Measurements from ENCODE around the gene SLCO3A1.

The SLCO3A1 gene

DNA sequence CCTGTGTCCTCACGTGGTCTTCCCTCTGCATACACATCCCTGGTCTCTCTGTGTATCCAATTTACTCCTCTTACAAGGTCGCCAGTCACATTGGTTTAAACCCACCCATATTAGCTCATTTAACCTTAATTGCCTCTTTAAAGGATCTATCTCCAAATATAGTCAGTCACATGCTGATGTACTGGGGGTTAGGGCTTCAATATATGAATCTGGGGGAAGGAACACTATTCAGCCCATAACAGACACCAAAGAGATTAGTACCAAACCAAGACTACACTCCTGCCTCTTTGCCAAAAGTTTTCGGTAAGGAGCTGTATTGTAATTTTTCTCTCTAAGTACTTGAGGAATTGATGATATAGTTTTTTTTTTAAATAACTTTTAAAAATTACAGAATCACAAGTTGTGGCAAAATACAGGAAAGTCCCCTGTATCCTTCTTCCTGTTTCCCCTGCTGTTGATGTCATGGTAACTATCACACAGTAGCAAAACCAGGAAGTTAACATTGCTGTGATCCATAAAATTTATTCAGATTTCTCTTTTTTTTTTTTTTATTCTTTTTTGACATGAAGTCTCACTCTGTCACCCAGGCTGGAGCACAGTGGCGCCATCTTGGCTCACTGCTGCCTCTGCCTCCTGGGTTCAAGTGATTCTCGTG lies 67.8 kb downstream of the SLCO3A1 start:
- no peak overlapping the region for H2AFZ ChIP-seq
- TF ChIP-seq, protein P1, sequence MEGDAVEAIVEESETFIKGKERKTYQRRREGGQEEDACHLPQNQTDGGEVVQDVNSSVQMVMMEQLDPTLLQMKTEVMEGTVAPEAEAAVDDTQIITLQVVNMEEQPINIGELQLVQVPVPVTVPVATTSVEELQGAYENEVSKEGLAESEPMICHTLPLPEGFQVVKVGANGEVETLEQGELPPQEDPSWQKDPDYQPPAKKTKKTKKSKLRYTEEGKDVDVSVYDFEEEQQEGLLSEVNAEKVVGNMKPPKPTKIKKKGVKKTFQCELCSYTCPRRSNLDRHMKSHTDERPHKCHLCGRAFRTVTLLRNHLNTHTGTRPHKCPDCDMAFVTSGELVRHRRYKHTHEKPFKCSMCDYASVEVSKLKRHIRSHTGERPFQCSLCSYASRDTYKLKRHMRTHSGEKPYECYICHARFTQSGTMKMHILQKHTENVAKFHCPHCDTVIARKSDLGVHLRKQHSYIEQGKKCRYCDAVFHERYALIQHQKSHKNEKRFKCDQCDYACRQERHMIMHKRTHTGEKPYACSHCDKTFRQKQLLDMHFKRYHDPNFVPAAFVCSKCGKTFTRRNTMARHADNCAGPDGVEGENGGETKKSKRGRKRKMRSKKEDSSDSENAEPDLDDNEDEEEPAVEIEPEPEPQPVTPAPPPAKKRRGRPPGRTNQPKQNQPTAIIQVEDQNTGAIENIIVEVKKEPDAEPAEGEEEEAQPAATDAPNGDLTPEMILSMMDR (IDR thresholded peaks at IDR 0.05): no peak
- H3K4me1 ChIP-seq: peaks cover 43% of the 10 kb centered on the region
- no peaks in the 10 kb centered on the region for H3K9me3 ChIP-seq (ENCODE audit: control insufficient read depth, low read length)
- H3K9ac ChIP-seq: no peak overlapping the region
- peak overlapping the region; percentile 3 for H3K4me3 ChIP-seq (ENCODE audit: low read depth, low read length)
- H3K27ac ChIP-seq: peak overlapping the region; percentile 81
- no peak overlapping the region for H3K4me2 ChIP-seq (ENCODE audit: low read length)
- no peaks in the 10 kb centered on the region for H3K27me3 ChIP-seq (ENCODE audit: control insufficient read depth, insufficient read depth, low read length)
- no peaks in the 10 kb centered on the region for H3K36me3 ChIP-seq (ENCODE audit: control insufficient read depth, insufficient read depth, low read length)
- peaks cover 11% of the 10 kb centered on the region for H3K79me2 ChIP-seq

DNA sequence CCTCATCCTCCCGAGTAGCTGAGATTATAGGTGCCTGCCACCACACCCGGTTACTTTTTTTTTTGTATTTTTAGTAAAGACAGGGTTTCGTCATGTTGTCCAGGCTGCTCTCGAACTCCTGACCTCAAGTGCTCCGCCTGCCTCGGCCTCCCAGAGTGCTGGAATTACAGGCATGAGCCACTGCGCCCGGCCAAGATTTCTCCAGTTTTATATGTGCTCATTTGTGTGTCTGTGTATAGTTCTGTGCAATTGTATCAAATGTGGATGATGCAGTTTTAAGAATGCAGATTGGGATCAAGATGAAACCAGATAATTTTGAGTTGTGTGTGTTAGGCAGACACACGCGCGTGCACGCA lies 68.3 kb downstream of the SLCO3A1 start:
- Histone ChIP-seq H3K4me2 (ENCODE audit: low read length) (no peak overlapping the region), H3K27me3 (ENCODE audit: control insufficient read depth, insufficient read depth, low read length) (no peaks in the 10 kb centered on the region), H3K27ac (peak overlapping the region; percentile 73), H3K36me3 (ENCODE audit: control insufficient read depth, insufficient read depth, low read length) (no peaks in the 10 kb centered on the region), H3K79me2 (peaks cover 11% of the 10 kb centered on the region), H3K9me3 (ENCODE audit: control insufficient read depth, low read length) (no peaks in the 10 kb centered on the region), H3K4me1 (peaks cover 48% of the 10 kb centered on the region), H3K4me3 (ENCODE audit: low read depth, low read length) (no peak overlapping the region), H3K9ac (no peak overlapping the region), H2AFZ (no peak overlapping the region)
- TF ChIP-seq, protein P1 (IDR thresholded peaks at IDR 0.05): no peak

DNA sequence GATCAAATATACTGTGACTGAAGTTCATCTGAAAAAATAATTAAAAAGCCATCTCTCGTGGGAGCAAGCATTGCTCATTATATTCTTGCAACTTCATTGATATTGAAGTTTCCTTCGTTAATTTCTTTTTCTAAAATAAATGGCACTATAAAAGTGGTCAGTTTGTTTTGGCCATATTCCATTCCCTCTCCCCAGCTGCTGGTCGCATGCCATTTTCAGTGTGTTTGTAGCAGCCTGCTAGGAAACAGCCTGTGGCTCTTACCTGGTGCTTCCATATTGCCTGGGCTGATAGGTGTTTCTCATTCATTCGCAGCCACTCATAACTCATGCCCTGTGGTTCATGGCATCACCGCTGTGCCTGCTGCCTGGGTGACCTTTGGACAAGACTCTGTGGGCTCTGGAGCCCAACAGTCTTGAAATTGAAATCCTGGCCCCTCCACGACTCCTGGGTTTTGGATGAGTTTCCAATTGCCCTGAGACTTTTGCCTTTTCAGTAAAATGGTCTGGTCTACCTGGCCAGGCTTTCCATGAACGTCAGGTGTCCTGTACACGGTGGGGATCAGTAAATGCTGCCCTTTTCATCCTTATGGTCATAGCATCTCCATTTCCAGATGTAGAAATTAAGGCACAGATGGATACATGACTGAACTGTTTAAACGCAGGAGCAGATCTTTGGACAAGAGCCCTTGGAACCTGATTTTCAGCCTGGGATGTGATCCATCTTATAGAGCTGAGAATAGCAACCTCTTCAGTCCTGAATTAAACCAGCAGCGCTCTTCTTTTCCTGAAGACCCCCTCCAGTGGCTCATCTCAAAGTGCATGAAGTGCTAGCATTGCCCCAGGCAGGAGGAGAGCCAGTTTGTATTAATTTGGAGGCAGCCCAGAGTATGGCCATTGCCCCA lies 69.4 kb downstream of the SLCO3A1 start:
- Histone ChIP-seq H3K4me3 (ENCODE audit: low read depth, low read length) (no peak overlapping the region), H3K27me3 (ENCODE audit: control insufficient read depth, insufficient read depth, low read length) (no peaks in the 10 kb centered on the region), H3K9me3 (ENCODE audit: control insufficient read depth, low read length) (no peaks in the 10 kb centered on the region), H3K4me2 (ENCODE audit: low read length) (no peak overlapping the region), H2AFZ (no peak overlapping the region), H3K4me1 (peaks cover 56% of the 10 kb centered on the region), H3K27ac (peak overlapping the region; percentile 73), H3K9ac (no peak overlapping the region), H3K79me2 (peaks cover 11% of the 10 kb centered on the region), H3K36me3 (ENCODE audit: control insufficient read depth, insufficient read depth, low read length) (no peaks in the 10 kb centered on the region)
- TF ChIP-seq, protein P1 (IDR thresholded peaks at IDR 0.05): no peak

DNA sequence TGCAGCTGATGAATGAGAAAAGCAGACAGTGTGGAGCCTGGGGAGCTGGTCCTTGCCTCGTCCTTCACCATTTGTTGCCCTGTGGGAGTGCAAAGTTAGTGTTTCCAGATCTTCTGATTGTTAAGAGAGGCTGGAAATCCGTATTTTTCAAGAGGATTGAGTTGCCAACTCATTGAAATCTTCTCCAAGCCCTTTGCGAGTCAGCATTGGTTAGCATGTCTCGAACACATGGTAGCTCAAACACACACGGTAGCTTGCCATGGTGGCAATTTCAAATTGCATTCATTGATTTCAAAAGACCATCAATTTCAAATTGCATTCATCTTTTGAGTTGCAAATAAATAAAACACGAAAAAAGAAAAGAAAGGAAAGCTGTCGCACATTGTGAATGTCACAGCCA lies 70.7 kb downstream of the SLCO3A1 start:
- peak overlapping the region; percentile 96 for H3K27ac ChIP-seq
- no peak overlapping the region for H3K4me3 ChIP-seq (ENCODE audit: low read depth, low read length)
- no peak overlapping the region for H3K9ac ChIP-seq
- H2AFZ ChIP-seq: no peak overlapping the region
- TF ChIP-seq, protein P1 (IDR thresholded peaks at IDR 0.05): no peak
- H3K79me2 ChIP-seq: peaks cover 11% of the 10 kb centered on the region
- peaks cover 59% of the 10 kb centered on the region for H3K4me1 ChIP-seq
- H3K9me3 ChIP-seq (ENCODE audit: control insufficient read depth, low read length): no peaks in the 10 kb centered on the region
- no peak overlapping the region for H3K4me2 ChIP-seq (ENCODE audit: low read length)
- no peaks in the 10 kb centered on the region for H3K27me3 ChIP-seq (ENCODE audit: control insufficient read depth, insufficient read depth, low read length)
- no peaks in the 10 kb centered on the region for H3K36me3 ChIP-seq (ENCODE audit: control insufficient read depth, insufficient read depth, low read length)
